Peyer's patch (tissue), 4 donors: Measurements from ENCODE around the gene NALCN. TPM values are rescaled to one million over a fixed set of nuclear protein-coding genes. Genes with fewer than 3 reads are reported as not detected.

Source experiments
- DNase-seq, 3 donors: peaks; one replicate each; pipeline ENCODE4 v3.0.0-alpha.2; 2017 to 2019
- H3K27ac ChIP-seq, 4 donors: fragments of 200-600 bp; sonication (generic); one replicate each; pipeline ENCODE4 v1.5.1; 2016 to 2019
- H3K27me3 ChIP-seq, 2 donors: fragments of 200-600 bp; sonication (generic); one replicate each; pipeline ENCODE4 v1.5.1; 2019
- H3K36me3 ChIP-seq, 3 donors: fragments of 200-600 bp; sonication (generic); one replicate each; pipeline ENCODE4 v1.5.1; 2016 to 2019
- H3K4me1 ChIP-seq, 4 donors: fragments of 200-600 bp; sonication (generic); one replicate each; pipeline ENCODE4 v1.5.1; 2016 to 2019
- H3K4me3 ChIP-seq, 4 donors: fragments of 200-600 bp; sonication (generic); 1 replicate in 3 of 4; 2 replicates in 1 of 4; pipeline ENCODE4 v1.5.1; 2016 to 2019; ENCODE audit warnings: mild to moderate bottlenecking in 1 of 4
- H3K9me3 ChIP-seq, 4 donors: fragments of 200-600 bp; sonication (generic); one replicate each; pipeline ENCODE4 v1.5.1; 2016 to 2019; ENCODE audit warnings: mild to moderate bottlenecking in 1 of 4
- POLR2A ChIP-seq, 2 donors: fragments of 450-650 bp; IDR thresholded peaks; one replicate each; pipeline ENCODE4 v1.5.1; 2017; ENCODE audit warnings: antibody characterized with exemption in 2 of 2, mild to moderate bottlenecking in 2 of 2, moderate library complexity in 2 of 2
- total RNA-seq, 4 donors: library from RNA; depleted of rRNA; stranded (reverse); fragments of >200 nt; gene quantifications; one replicate each; pipeline ENCODE4 v1.1.0, GENCODE V29; 2016
- TF ChIP-seq, protein P1 (sequence below), 6 experiments: fragments of 450-650 bp in 4 of 6; fragments of 200-600 bp in 2 of 6; sonication (generic) in 1 of 6; IDR thresholded peaks; one replicate each; pipeline ENCODE4 v1.5.1; 2017 to 2019; ENCODE audit warnings: antibody characterized with exemption in 6 of 6, mild to moderate bottlenecking in 3 of 6, moderate library complexity in 1 of 6

The NALCN gene
- total RNA-seq, 4 donors from 2014 or later: 0.13 to 0.18 TPM; not detected in 2

DNA sequence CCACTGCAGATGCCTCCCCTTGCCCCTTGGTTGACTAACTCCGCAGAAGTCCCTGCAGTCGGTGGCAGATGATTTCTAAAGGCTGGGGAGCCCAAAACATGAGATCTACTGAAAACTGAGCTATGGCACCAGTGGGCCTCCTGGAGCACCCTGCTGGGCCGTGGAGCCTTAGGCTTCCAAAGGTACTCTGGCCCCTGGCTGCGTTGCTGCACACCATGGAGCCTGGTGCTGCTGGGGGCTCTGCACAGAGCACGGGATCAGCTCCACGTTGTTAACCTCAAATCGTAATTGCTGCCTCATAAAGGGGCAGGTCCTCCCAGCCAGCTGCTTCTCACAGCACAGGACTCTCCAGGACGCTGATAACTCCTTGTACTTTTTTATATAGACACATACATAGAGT is 357.5 kb downstream of the NALCN start:
- DNase-seq: no peak
- Histone ChIP-seq H3K36me3 (no peaks in the 10 kb centered on the region), H3K4me3 (no peak overlapping the region), H3K4me1 (no peaks in the 10 kb centered on the region), H3K27me3 (no peaks in the 10 kb centered on the region), H3K27ac (no peak overlapping the region), H3K9me3 (no peaks in the 10 kb centered on the region)
- TF ChIP-seq POLR2A (IDR thresholded peaks at IDR 0.05): no peak
- TF ChIP-seq, protein P1, sequence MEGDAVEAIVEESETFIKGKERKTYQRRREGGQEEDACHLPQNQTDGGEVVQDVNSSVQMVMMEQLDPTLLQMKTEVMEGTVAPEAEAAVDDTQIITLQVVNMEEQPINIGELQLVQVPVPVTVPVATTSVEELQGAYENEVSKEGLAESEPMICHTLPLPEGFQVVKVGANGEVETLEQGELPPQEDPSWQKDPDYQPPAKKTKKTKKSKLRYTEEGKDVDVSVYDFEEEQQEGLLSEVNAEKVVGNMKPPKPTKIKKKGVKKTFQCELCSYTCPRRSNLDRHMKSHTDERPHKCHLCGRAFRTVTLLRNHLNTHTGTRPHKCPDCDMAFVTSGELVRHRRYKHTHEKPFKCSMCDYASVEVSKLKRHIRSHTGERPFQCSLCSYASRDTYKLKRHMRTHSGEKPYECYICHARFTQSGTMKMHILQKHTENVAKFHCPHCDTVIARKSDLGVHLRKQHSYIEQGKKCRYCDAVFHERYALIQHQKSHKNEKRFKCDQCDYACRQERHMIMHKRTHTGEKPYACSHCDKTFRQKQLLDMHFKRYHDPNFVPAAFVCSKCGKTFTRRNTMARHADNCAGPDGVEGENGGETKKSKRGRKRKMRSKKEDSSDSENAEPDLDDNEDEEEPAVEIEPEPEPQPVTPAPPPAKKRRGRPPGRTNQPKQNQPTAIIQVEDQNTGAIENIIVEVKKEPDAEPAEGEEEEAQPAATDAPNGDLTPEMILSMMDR (IDR thresholded peaks at IDR 0.05): no peak

DNA sequence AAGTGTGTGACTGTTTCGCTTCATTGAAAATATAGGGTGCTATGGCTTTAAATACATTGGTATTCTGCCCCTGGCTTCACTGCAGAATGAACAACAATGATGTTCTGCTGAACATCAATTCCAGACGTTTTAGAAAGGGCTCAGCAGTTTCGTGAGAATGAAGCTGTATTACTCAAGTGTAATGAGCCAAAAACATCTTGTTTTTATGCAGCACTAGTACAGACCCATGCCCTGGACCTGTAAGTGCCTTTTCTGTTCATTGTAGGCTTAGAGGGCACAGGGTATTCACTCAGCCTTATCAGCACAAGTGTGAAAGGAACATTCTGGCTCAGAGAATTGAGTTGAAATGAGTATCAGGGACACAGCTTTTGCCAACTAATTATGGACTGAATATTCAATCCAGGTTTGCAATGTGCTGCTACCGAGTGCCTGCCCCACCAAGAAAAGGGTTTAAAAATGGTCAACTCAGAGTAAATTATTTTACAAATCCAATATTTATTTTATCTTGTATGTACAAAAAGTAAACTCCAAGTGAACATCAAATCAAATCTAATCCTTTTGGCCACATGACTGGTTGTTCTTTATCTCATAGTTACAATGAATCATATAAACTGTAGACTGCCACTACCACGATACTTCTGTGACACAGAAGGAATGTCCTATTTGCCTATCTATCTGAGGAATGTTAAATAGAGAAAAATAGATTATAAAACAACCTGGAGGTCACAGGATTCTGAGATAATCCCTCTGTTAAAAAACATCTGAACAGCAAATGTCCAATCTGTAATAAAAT is 362.8 kb downstream of the NALCN start:
- H3K9me3 ChIP-seq: no peaks in the 10 kb centered on the region
- no peaks in the 10 kb centered on the region for H3K4me1 ChIP-seq
- no peaks in the 10 kb centered on the region for H3K36me3 ChIP-seq
- no peak overlapping the region for H3K27ac ChIP-seq
- DNase-seq: no peak
- H3K4me3 ChIP-seq: no peak overlapping the region
- no peaks in the 10 kb centered on the region for H3K27me3 ChIP-seq
- TF ChIP-seq, protein P1 (IDR thresholded peaks at IDR 0.05): no peak
- TF ChIP-seq POLR2A (IDR thresholded peaks at IDR 0.05): no peak

DNA sequence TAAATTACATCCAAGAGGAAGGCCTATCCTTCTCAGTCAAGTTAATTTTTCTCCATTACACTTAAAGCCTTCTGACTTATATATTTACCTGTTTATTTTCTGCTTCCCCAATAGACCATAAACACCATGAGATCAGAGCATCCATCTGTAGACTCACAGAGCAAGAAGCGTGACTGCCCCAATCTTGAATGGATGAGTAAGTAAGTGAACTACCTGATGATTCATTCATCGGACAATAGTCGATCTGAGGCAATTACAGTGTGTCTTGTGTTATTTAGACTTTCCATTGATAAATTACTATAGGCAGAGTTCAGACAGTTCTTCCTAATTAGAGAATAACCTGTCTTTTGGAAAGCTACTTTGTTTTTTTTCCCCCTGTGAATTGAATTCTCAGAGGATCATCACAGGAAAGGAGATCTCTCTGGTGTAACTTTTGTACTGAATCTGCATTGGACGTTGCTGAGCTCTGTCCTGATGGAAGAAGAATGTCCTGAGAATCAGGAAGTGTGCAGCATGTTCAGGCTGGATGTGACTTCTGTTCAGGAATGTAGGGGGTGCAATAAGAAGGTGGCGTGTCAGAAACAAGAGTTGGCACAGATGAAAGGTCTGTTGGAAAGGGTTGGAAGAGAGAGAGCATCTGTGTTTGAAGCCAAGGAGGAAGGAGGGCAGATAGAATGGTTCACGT is 367.0 kb downstream of the NALCN start:
- Histone ChIP-seq H3K9me3 (no peaks in the 10 kb centered on the region), H3K36me3 (no peaks in the 10 kb centered on the region), H3K27ac (no peak overlapping the region), H3K4me3 (no peak overlapping the region), H3K4me1 (no peaks in the 10 kb centered on the region), H3K27me3 (no peaks in the 10 kb centered on the region)
- no peak for TF ChIP-seq POLR2A (IDR thresholded peaks at IDR 0.05)
- TF ChIP-seq, protein P1 (IDR thresholded peaks at IDR 0.05): no peak
- no peak for DNase-seq

DNA sequence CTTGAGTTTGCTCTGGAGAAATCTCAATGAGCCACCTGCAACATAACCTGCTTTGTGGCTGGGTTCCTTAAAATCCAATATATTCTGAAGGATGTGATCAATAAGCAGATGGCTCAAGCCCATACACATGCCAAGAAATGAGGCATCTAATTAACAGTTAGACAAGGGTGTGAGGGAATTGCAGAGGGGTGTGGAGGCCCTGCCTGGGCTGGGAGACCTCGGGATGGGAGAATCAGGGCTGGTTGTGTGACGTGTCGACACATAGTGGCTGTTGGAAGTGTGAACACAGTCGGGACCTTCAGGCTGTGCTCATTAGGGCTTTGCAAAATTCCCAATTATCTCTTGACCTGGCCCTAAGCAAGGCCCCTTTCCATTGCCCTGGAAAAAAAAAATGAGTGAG is 379.8 kb downstream of the NALCN start:
- H3K27me3 ChIP-seq: no peaks in the 10 kb centered on the region
- no peaks in the 10 kb centered on the region for H3K36me3 ChIP-seq
- no peaks in the 10 kb centered on the region for H3K4me1 ChIP-seq
- DNase-seq: no peak
- no peak overlapping the region for H3K27ac ChIP-seq
- no peak overlapping the region for H3K4me3 ChIP-seq
- H3K9me3 ChIP-seq: no peaks in the 10 kb centered on the region
- TF ChIP-seq POLR2A (IDR thresholded peaks at IDR 0.05): no peak
- TF ChIP-seq, protein P1 (IDR thresholded peaks at IDR 0.05): no peak

DNA sequence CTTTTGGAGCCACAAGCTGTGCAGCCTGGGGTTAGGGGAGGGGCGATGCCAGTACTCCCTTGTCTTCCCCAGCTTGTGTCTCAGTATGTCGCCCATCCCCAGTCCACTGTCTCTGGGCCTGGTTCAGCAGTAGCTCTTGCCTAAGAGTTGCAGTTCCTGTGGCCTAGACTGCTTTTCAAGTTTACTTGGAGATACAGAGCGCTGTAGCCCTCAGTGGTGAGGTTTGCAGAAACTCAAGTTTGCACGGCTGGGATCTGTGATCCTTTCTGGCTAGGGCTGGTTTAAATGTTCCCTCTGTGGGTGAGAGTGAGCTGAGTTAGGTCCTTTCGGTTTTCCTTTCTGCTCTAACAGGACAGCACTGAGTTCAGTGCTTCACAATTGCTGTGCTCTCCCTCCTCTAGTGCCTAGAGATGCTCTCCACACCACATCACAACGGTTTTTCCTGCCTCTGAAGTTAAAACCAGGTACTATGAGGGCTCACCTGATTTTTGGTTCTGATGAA is 381.1 kb downstream of the NALCN start:
- Histone ChIP-seq H3K36me3 (no peaks in the 10 kb centered on the region), H3K27ac (no peak overlapping the region), H3K9me3 (no peaks in the 10 kb centered on the region), H3K4me3 (no peak overlapping the region), H3K4me1 (no peaks in the 10 kb centered on the region), H3K27me3 (no peaks in the 10 kb centered on the region)
- TF ChIP-seq, protein P1 (IDR thresholded peaks at IDR 0.05): no peak
- TF ChIP-seq POLR2A (IDR thresholded peaks at IDR 0.05): no peak
- no peak for DNase-seq
